Measurements from ENCODE around the gene MAP4K5.
"Not testable (repeated sequence)": the region's sequence is repeated elsewhere in the genome, so short reads cannot be mapped to it uniquely, and the experiment has no call there.

The MAP4K5 gene

DNA sequence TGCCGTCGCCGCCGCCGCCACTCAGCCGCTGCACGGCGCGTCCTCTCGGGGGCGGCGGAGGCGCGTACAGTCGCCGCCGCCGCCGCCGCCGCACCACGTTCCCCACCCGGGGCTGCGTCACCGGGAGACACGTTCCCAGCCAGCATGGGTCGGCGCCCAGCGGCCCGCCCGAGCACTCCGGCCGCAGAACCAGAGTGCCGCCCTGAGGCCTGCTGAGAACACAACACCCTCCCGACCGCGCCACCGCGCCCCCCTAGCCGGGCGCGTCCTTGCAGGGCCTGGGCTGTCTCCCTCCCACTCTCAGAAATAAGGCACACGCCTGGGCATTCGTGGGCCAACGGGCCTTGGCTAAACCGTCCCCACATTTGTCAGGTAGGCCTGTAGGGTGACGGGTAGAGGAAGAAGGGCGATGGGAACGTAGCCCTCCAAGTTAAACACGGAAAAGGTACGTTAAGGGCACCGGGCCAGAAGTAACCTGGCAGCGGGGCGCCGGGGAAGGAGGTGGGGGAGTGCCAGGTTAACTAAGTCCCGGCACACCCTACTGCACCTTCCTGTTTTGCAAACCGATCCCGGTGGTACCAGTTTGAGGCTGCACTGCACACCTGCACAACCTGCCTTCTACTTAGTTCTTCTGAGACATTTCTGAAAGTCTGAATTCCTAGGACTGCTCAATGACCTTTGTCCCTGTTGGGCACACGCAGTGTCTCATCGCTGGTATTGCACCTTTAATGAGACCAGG is at the start of gene MAP4K5:
Gene MAP4K5, minus strand, starts transcription at position 68 of the 739 bp plus-strand sequence. CDS start 520 bp downstream, outside the sequence.
- DNase-seq (ENCODE audit: low read depth, low spot score), result peak; percentile 98

- DNase-seq (ENCODE audit: low read depth, low spot score), result no peak
Observed at GRCh38 chr14:50578433-50578832, 46.1 kb upstream of the MAP4K5 start.

GRCh38 chr14:50577982-50578381 is 45.6 kb upstream of the MAP4K5 start:
- DNase-seq (ENCODE audit: low read depth, low spot score), result no peak

GRCh38 chr14:50575769-50576168 is 43.4 kb upstream of the MAP4K5 start:
- DNase-seq (ENCODE audit: low read depth, low spot score), result no peak

DNA sequence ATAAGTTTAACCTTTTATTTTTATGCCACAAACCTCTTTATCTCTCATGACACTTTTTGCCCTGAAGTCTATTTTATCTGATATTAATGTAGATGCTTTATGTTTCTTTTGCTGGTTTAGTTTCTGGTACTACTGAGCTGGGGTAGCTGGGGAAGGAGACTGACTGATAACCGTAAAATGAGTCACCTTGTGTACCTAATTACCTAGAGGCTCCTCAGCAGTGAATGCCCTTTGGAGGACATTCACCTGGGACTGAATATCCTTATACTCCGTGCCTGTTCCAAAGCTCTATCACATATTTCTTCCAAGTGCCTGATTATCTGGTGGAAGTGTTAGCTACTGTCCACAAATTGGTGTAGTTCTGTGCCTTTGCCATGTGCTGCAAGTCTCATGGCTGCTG is 41.5 kb upstream of the MAP4K5 start:
- no peak for DNase-seq (ENCODE audit: low read depth, low spot score)

GRCh38 chr14:50569714-50570274 is 37.4 kb upstream of the MAP4K5 start:
- no peak for DNase-seq (ENCODE audit: low read depth, low spot score)

GRCh38 chr14:50562841-50563240 is 30.5 kb upstream of the MAP4K5 start:
- DNase-seq (ENCODE audit: low read depth, low spot score), result no peak

- peak; percentile 86 for DNase-seq (ENCODE audit: low read depth, low spot score)
Observed at GRCh38 chr14:50560931-50561285, 28.5 kb upstream of the MAP4K5 start.

- DNase-seq (ENCODE audit: low read depth, low spot score), result peak; percentile 92
Observed at GRCh38 chr14:50559990-50560930, 27.9 kb upstream of the MAP4K5 start, which contains the start of gene ATL1. Gene ATL1 (plus strand): TSS chr14:50560145. CDS start chr14:50560266, 121 bp downstream.

DNA sequence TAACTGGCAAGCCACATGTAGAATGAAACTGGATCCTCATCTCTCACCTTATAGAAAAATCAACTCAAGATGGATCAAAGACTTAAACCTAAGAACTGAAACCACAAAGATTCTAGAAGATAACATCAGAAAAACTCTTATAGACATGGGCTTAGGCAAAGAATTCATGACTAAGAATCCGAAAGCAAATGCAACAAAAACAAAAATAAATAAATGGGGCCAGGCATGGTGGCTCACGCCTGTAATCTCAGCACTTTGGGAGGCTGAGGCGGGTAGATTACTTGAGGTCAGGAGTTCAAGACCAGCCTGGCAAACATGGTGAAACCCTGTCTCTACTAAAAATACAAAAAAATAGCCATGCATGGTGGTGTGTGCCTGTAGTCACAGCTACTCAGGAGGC is 20.4 kb upstream of the MAP4K5 start:
- not testable (repeated sequence) for DNase-seq (ENCODE audit: low read depth, low spot score)

DNA sequence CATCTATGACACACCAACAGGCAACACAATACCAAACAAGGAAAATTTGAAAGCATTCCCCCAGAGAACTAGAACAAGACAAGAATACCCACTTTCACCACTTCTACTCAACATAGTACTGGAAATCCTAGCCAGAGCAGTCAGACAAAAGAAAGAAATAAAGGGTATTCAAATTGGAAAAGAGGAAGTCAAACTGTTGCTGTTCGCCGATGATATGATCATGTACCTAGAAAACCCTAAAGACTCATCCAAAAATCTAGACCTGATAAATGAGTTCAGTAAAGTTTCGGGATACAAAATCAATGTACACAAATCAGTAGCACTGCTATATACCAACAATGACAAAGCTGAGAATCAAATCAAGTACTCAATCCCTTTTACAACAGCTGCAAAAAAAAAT is 19.5 kb upstream of the MAP4K5 start:
- DNase-seq (ENCODE audit: low read depth, low spot score), result no peak

- DNase-seq (ENCODE audit: low read depth, low spot score), result no peak
Observed at GRCh38 chr14:50550294-50550693, 17.9 kb upstream of the MAP4K5 start.

- DNase-seq (ENCODE audit: low read depth, low spot score), result peak; percentile 19
Observed at GRCh38 chr14:50545618-50546017, 13.2 kb upstream of the MAP4K5 start.

- no peak for DNase-seq (ENCODE audit: low read depth, low spot score)
Observed at GRCh38 chr14:50544911-50545310, 12.5 kb upstream of the MAP4K5 start.

DNA sequence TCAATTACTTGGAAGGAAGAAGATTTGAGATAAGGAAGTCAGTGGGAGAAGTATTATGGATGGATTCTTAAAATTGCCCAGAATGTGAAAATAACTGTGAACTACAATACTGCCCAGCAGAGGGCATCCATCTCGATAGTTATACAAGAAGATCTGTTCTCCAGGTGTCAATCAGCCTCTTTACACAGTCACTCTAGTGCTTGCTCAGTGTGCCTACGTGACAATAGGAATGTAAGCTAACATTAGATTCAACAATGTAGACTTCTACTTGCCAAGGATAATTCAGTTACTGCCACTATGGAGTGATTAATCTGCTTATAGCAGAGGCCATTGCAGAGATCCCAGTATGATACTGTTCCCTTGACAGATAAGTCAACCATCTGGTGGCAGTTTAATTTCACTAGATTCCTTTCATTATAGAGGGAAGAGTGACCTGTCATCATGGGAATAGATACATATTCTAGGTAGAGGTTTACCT is 10.6 kb upstream of the MAP4K5 start:
- DNase-seq (ENCODE audit: low read depth, low spot score), result peak; percentile 65

DNA sequence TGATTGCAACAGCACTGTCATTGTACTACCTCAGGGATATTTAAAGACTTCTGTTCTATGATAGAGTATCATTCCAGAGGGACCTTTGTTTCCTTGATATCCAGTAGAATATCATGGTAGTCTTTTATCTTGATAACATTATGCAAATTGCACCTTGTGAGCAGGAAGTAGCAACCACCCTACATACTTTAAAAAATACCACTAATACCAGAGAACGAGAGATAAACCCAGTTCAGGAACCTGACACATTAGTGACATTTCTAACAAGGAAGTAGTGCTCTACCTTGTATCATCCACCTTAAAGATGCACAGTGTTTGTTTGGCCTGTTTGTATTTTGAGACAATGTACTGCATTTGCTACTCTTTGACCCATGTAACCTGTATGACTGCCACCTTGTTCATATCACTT is 8.8 kb upstream of the MAP4K5 start:
- no peak for DNase-seq (ENCODE audit: low read depth, low spot score)

GRCh38 chr14:50539051-50539450 is 6.7 kb upstream of the MAP4K5 start:
- no peak for DNase-seq (ENCODE audit: low read depth, low spot score)

DNA sequence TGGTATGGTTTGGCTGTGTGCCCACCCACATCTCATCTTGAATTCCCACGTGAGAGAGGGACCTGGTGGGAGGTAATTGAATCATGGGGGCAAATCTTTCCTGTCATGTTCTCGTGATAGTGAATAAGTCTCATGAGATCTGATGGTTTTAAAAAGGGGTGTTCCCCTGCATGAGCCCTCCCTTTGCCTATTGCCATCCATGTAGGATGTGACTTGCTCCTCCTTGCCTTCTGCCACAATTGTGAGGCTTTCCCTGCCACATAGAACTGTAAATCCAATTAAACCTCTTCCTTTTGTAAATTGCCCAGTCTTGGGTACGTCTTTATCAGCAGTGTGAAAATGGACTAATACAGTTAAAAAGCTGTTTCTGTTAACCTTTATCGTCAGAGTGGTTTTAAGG is 5.7 kb upstream of the MAP4K5 start:
- not testable (repeated sequence) for DNase-seq (ENCODE audit: low read depth, low spot score)

- DNase-seq (ENCODE audit: low read depth, low spot score), result no peak
Observed at GRCh38 chr14:50534997-50535396, 2.6 kb upstream of the MAP4K5 start.

GRCh38 chr14:50534416-50534815 is 2.0 kb upstream of the MAP4K5 start:
- DNase-seq (ENCODE audit: low read depth, low spot score), result no peak

- DNase-seq (ENCODE audit: low read depth, low spot score), result peak; percentile 66
Observed at GRCh38 chr14:50533806-50534205, 1.4 kb upstream of the MAP4K5 start.

- DNase-seq (ENCODE audit: low read depth, low spot score), result no peak
Observed at GRCh38 chr14:50533241-50533705, 904 bp upstream of the MAP4K5 start.

All from astrocyte of the hippocampus (primary cell).